ENCODE measurements around the gene TULP3. TPM values are rescaled to one million over a fixed set of nuclear protein-coding genes. Genes with fewer than 3 reads are reported as not detected.

TULP3 gene
- total RNA-seq, 1 donor from 2014 or later, result 31.2 TPM

DNA sequence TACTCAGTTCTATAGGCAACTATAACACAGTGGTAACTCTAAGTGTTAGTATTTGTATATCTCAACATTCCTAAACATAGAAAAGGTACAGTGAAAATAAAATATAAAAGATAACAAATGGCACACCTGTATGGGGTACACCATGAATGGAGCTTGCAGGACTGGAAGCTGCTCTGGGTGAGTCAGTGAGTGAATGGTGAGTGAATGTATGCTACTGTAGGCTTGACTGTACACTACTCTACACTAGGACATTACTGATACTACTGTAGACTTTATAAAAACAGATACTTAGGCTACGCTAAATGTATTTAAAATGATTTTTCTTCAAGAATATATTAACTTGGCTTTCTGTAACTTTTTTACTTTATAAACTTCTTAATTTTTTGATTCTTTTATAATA lies 94.0 kb downstream of the TULP3 start:
- no peaks in the 10 kb centered on the region for H3K4me1 Mint-ChIP-seq (ENCODE audit: unreplicated experiment)
- H3K36me3 Mint-ChIP-seq (ENCODE audit: unreplicated experiment), result peaks cover 1% of the 10 kb centered on the region
- no peak overlapping the region for H3K4me3 Mint-ChIP-seq (ENCODE audit: unreplicated experiment)
- DNase-seq (ENCODE audit: extremely low spot score, unreplicated experiment), result no peak
- TF ChIP-seq, protein P1, sequence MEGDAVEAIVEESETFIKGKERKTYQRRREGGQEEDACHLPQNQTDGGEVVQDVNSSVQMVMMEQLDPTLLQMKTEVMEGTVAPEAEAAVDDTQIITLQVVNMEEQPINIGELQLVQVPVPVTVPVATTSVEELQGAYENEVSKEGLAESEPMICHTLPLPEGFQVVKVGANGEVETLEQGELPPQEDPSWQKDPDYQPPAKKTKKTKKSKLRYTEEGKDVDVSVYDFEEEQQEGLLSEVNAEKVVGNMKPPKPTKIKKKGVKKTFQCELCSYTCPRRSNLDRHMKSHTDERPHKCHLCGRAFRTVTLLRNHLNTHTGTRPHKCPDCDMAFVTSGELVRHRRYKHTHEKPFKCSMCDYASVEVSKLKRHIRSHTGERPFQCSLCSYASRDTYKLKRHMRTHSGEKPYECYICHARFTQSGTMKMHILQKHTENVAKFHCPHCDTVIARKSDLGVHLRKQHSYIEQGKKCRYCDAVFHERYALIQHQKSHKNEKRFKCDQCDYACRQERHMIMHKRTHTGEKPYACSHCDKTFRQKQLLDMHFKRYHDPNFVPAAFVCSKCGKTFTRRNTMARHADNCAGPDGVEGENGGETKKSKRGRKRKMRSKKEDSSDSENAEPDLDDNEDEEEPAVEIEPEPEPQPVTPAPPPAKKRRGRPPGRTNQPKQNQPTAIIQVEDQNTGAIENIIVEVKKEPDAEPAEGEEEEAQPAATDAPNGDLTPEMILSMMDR (IDR thresholded peaks at IDR 0.05), result no peak
- peaks cover 2% of the 10 kb centered on the region for H3K9me3 Mint-ChIP-seq (ENCODE audit: unreplicated experiment)
- H3K27ac Mint-ChIP-seq (ENCODE audit: unreplicated experiment), result no peak overlapping the region
- no peaks in the 10 kb centered on the region for H3K27me3 Mint-ChIP-seq (ENCODE audit: unreplicated experiment)

DNA sequence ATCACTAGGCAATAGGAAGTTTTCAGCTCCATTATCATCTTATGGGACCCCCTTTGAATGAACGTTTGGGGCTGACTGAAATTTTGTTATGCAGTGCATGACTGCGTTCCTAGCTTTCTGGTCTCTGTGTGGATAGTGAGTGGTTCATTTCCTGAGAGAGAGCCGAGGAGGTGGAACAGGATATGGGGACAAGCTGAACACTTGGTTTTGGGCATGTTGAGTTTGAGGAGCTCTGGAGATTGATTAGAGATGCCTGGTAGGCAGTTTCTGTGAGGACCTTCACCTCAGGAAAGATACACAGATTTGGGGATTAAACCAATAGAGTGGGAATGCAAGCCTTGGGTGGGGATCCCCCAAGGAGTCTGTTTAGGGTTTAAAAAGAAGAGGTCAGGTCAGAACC lies 96.2 kb downstream of the TULP3 start:
- Mint-ChIP-seq H3K9me3 (ENCODE audit: unreplicated experiment) (peaks cover 6% of the 10 kb centered on the region), H3K4me1 (ENCODE audit: unreplicated experiment) (no peaks in the 10 kb centered on the region), H3K36me3 (ENCODE audit: unreplicated experiment) (peaks cover 5% of the 10 kb centered on the region), H3K27ac (ENCODE audit: unreplicated experiment) (no peak overlapping the region), H3K4me3 (ENCODE audit: unreplicated experiment) (no peak overlapping the region), H3K27me3 (ENCODE audit: unreplicated experiment) (no peaks in the 10 kb centered on the region)
- TF ChIP-seq, protein P1 (IDR thresholded peaks at IDR 0.05), result no peak
- DNase-seq (ENCODE audit: extremely low spot score, unreplicated experiment), result no peak

DNA sequence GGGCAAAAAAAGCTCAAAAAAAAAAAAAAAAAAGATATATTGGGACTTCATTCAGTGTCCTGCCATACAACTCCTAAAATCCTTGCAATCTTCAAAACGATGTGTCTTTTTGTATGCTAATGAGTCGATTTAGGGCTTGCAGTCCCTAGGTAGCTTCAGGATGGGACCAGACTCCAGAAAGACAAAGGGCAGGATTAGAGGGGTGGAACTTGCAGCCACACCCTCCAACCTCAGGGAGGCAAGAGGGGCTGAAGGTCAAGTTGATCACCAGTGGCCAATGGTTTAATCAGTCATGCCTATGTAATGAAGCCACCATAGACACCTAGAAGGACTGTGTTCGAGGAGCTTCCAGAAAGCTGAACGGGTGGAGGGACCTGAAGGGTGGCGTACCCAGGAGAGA lies 97.8 kb downstream of the TULP3 start:
- Mint-ChIP-seq H3K4me1 (ENCODE audit: unreplicated experiment) (no peaks in the 10 kb centered on the region), H3K4me3 (ENCODE audit: unreplicated experiment) (no peak overlapping the region), H3K27me3 (ENCODE audit: unreplicated experiment) (no peaks in the 10 kb centered on the region), H3K27ac (ENCODE audit: unreplicated experiment) (no peak overlapping the region), H3K36me3 (ENCODE audit: unreplicated experiment) (peaks cover 5% of the 10 kb centered on the region), H3K9me3 (ENCODE audit: unreplicated experiment) (peaks cover 6% of the 10 kb centered on the region)
- TF ChIP-seq, protein P1 (IDR thresholded peaks at IDR 0.05), result no peak
- DNase-seq (ENCODE audit: extremely low spot score, unreplicated experiment), result no peak

Other genes with a start within 250 kb of the TULP3 start
- 42.1 and 43.3 TPM in 2 replicates for gene FKBP4, start 95.9 kb upstream of the TULP3 start, total RNA-seq
- gene ITFG2, start 78.2 kb upstream of the TULP3 start, total RNA-seq, result 24.7 and 35.4 TPM in 2 replicates
- gene NRIP2, start 55.9 kb upstream of the TULP3 start, total RNA-seq, result 0.13 TPM in 1 of 2 replicates, not detected in the other
- not detected in 2 replicates for gene TEX52, start 33.9 kb upstream of the TULP3 start, total RNA-seq
- gene FOXM1, start 13.7 kb upstream of the TULP3 start, total RNA-seq, result 14.9 and 17.4 TPM in 2 replicates
- 18.8 and 24.5 TPM in 2 replicates for gene RHNO1, start 13.7 kb upstream of the TULP3 start, total RNA-seq
- 28.9 and 30.0 TPM in 2 replicates for gene TEAD4, start 68.5 kb downstream of the TULP3 start, total RNA-seq
- 102 and 114 TPM in 2 replicates for gene TSPAN9, start 186.5 kb downstream of the TULP3 start, total RNA-seq